Measurements from ENCODE around the gene TYRO3.

TYRO3 gene

GRCh38 chr15:41603941-41604911 is 45.2 kb downstream of the TYRO3 start:
- peak; percentile 83 for DNase-seq (ENCODE audit: low read depth, low spot score)

GRCh38 chr15:41605566-41605965 is 46.6 kb downstream of the TYRO3 start:
- no peak for DNase-seq (ENCODE audit: low read depth, low spot score)

- DNase-seq (ENCODE audit: low read depth, low spot score) = peak; percentile 87
Observed at GRCh38 chr15:41606997-41607396, 48.0 kb downstream of the TYRO3 start.

GRCh38 chr15:41609123-41609522 is 50.1 kb downstream of the TYRO3 start:
- DNase-seq (ENCODE audit: low read depth, low spot score) = no peak

GRCh38 chr15:41610048-41610447 is 51.0 kb downstream of the TYRO3 start:
- peak; percentile 10 for DNase-seq (ENCODE audit: low read depth, low spot score)

- DNase-seq (ENCODE audit: low read depth, low spot score) = no peak
Observed at GRCh38 chr15:41620536-41621199, 61.7 kb downstream of the TYRO3 start.

GRCh38 chr15:41621200-41622193 is 62.5 kb downstream of the TYRO3 start:
- peak; percentile 95 for DNase-seq (ENCODE audit: low read depth, low spot score)

GRCh38 chr15:41622901-41623300 is 63.9 kb downstream of the TYRO3 start:
- DNase-seq (ENCODE audit: low read depth, low spot score) = no peak

GRCh38 chr15:41627203-41627602 is 68.2 kb downstream of the TYRO3 start:
- no peak for DNase-seq (ENCODE audit: low read depth, low spot score)

GRCh38 chr15:41629463-41629862 is 70.5 kb downstream of the TYRO3 start:
- DNase-seq (ENCODE audit: low read depth, low spot score) = no peak

- no peak for DNase-seq (ENCODE audit: low read depth, low spot score)
Observed at GRCh38 chr15:41629883-41630282, 70.9 kb downstream of the TYRO3 start.

- DNase-seq (ENCODE audit: low read depth, low spot score) = no peak
Observed at GRCh38 chr15:41630616-41631217, 71.7 kb downstream of the TYRO3 start.

GRCh38 chr15:41631880-41632470 is 73.0 kb downstream of the TYRO3 start:
- no peak for DNase-seq (ENCODE audit: low read depth, low spot score)

Measured in astrocyte of the hippocampus (primary cell).